Trophoblast cell (in vitro differentiated cells and primary cell): ENCODE results near the gene SCLY.
A peak's percentile ranks its signal among the peaks of the same experiment; 100 is the strongest.

Source experiments
- DNase-seq, 2 donors: peaks; one replicate each; pipeline ENCODE4 v3.0.0-alpha.2; 2016
- H2AFZ ChIP-seq: 2 replicates; pipeline ENCODE4 v1.6.1; 2013; ENCODE audit warnings: low read length, moderate library complexity, mild to moderate bottlenecking; ENCODE audit not compliant: insufficient read depth, poor library complexity
- H2AK5ac ChIP-seq: 2 replicates; pipeline ENCODE4 v1.6.1; 2013; ENCODE audit warnings: mild to moderate bottlenecking, low read length
- H2BK120ac ChIP-seq: 2 replicates; pipeline ENCODE4 v1.6.1; 2013; ENCODE audit warnings: low read length, mild to moderate bottlenecking, moderate library complexity; ENCODE audit not compliant: insufficient read depth, poor library complexity
- H2BK12ac ChIP-seq: 2 replicates; pipeline ENCODE4 v1.6.1; 2013; ENCODE audit warnings: mild to moderate bottlenecking, low read length, moderate library complexity
- H2BK5ac ChIP-seq: 2 replicates; pipeline ENCODE4 v1.6.1; 2013; ENCODE audit warnings: low read length, low read depth, moderate library complexity, mild to moderate bottlenecking; ENCODE audit not compliant: poor library complexity
- H3K14ac ChIP-seq: 2 replicates; pipeline ENCODE4 v1.6.1; 2013; ENCODE audit warnings: mild to moderate bottlenecking, low read length
- H3K18ac ChIP-seq: 2 replicates; pipeline ENCODE4 v1.6.1; 2013; ENCODE audit warnings: mild to moderate bottlenecking, low read length
- H3K23ac ChIP-seq: 2 replicates; pipeline ENCODE4 v1.6.1; 2013; ENCODE audit warnings: low read length
- H3K27ac ChIP-seq: 2 replicates; pipeline ENCODE4 v1.5.1; 2013; ENCODE audit warnings: low read depth, mild to moderate bottlenecking, inconsistent platforms, low read length, moderate library complexity
- H3K27me3 ChIP-seq: 2 replicates; pipeline ENCODE4 v1.6.1; 2013; ENCODE audit warnings: inconsistent platforms, mild to moderate bottlenecking, low read length, moderate library complexity; ENCODE audit not compliant: insufficient read depth
- H3K36me3 ChIP-seq, 2 experiments: 1 replicate in 1 of 2; 2 replicates in 1 of 2; pipeline ENCODE4 v1.6.1; 2013; ENCODE audit warnings: low read length in 2 of 2, mild to moderate bottlenecking in 2 of 2, moderate library complexity in 1 of 2; ENCODE audit not compliant: insufficient read depth in 2 of 2, control insufficient read depth in 1 of 2
- H3K4ac ChIP-seq: 2 replicates; pipeline ENCODE4 v1.6.1; 2013; ENCODE audit warnings: low read depth, mild to moderate bottlenecking, low read length, moderate library complexity
- H3K4me1 ChIP-seq, 2 experiments: 1 replicate in 1 of 2; 2 replicates in 1 of 2; pipeline ENCODE4 v1.6.1; 2013; ENCODE audit warnings: low read length in 2 of 2, mild to moderate bottlenecking in 2 of 2, moderate library complexity in 1 of 2; ENCODE audit not compliant: insufficient read depth in 2 of 2, control insufficient read depth in 1 of 2
- H3K4me2 ChIP-seq: 2 replicates; pipeline ENCODE4 v1.6.1; 2013; ENCODE audit warnings: inconsistent platforms, mild to moderate bottlenecking, low read length, moderate library complexity
- H3K4me3 ChIP-seq: 2 replicates; pipeline ENCODE4 v1.5.1; 2013; ENCODE audit warnings: mild to moderate bottlenecking, low read depth, low read length, inconsistent platforms
- H3K79me1 ChIP-seq: one replicate; pipeline ENCODE4 v1.6.1; 2013; ENCODE audit warnings: low read length
- H3K79me2 ChIP-seq: 2 replicates; pipeline ENCODE4 v1.6.1; 2013; ENCODE audit warnings: low read length, mild to moderate bottlenecking; ENCODE audit not compliant: control insufficient read depth, insufficient read depth, poor library complexity
- H3K9ac ChIP-seq: 2 replicates; pipeline ENCODE4 v1.6.1; 2013; ENCODE audit warnings: mild to moderate bottlenecking, low read length
- H3K9me3 ChIP-seq: 2 replicates; pipeline ENCODE4 v1.6.1; 2013; ENCODE audit warnings: low read depth, mild to moderate bottlenecking, control low read depth, inconsistent platforms, low read length; ENCODE audit not compliant: insufficient read depth
- H4K12ac ChIP-seq: 2 replicates; pipeline ENCODE4 v1.6.1; 2013; ENCODE audit warnings: low read depth, mild to moderate bottlenecking, low read length, moderate library complexity
- H4K8ac ChIP-seq: 2 replicates; pipeline ENCODE4 v1.6.1; 2013; ENCODE audit warnings: low read depth, mild to moderate bottlenecking, low read length, moderate library complexity
- H4K91ac ChIP-seq: one replicate; pipeline ENCODE4 v1.6.1; 2013; ENCODE audit warnings: low read depth, mild to moderate bottlenecking, low read length, moderate library complexity
- WGBS: extraction: QIAGEN DNeasy Blood & Tissue Kit; methylation state at CpG from one replicate; pipeline ENCODE4 v1.1.7; 2013; ENCODE audit warnings: missing lambda C conversion rate; ENCODE audit not compliant: insufficient read length, insufficient coverage; ENCODE audit errors: extremely low coverage; 5-methylcytosine and 5-hydroxymethylcytosine counted together

SCLY gene

DNA sequence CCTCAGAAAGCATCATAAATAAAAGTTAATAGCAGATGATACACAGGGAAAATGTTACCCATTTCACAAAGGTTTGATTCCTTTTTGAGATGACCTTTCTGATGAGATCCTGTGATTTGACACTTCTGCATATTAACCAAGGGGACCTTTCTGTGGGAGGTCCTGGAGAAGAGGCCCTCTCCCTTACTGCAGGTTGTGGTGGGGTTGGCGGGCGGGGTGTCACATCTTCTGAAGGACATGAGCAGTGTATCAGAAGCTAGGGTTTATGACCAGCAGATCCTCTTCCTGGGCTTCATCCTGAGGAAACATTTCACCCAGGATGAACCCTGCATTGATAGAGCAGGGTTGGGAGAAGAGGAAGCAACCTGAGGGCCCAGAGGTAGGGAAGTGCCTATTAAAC, 37.2 kb upstream of the SCLY start:
- no peaks in the 10 kb centered on the region for H3K79me2 ChIP-seq
- no peaks in the 10 kb centered on the region for H3K9me3 ChIP-seq
- H3K23ac ChIP-seq, result no peak overlapping the region
- no peaks in the 10 kb centered on the region for H3K79me1 ChIP-seq
- H3K4me2 ChIP-seq, result no peak overlapping the region
- no peak for DNase-seq
- H3K27ac ChIP-seq, result no peak overlapping the region
- peaks cover 7 to 10% of the 10 kb centered on the region in 2 experiments for H3K36me3 ChIP-seq
- no peak overlapping the region for H4K8ac ChIP-seq
- H3K18ac ChIP-seq, result no peak overlapping the region
- no peak overlapping the region for H2BK120ac ChIP-seq
- H3K27me3 ChIP-seq, result no peaks in the 10 kb centered on the region
- H3K4me3 ChIP-seq, result no peak overlapping the region
- no peak overlapping the region for H4K12ac ChIP-seq
- no peak overlapping the region for H3K9ac ChIP-seq
- no peak overlapping the region for H2BK12ac ChIP-seq
- H2BK5ac ChIP-seq, result no peak overlapping the region
- no peak overlapping the region for H3K4ac ChIP-seq
- H3K4me1 ChIP-seq, result peaks cover 0 to 2% of the 10 kb centered on the region in 2 experiments
- H2AFZ ChIP-seq, result no peak overlapping the region
- no peak overlapping the region for H3K14ac ChIP-seq
- no peak overlapping the region for H2AK5ac ChIP-seq
- no CpG with 5 or more reads among the region's 2 CpGs for WGBS
- H4K91ac ChIP-seq, result no peak overlapping the region

DNA sequence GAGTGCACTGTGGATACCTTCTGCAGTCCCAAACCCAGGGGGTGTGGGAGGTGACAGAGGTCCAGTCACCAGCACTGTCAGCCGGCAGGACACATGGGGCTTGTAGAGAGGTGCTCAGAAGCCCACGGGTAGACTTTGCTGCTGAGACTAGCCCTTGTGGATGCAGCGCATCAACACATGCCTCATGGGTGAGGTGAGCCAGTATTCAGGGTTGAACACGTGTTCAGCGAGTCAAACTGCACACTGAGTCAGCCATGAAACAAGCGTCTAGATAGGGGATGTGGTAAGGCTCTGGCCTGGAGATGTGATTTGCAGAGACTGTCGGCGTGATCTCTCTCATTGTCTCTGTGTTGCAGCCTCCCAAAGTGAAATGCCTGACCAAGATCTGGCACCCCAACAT, 35.8 kb upstream of the SCLY start:
- Histone ChIP-seq H3K9ac (no peak overlapping the region), H4K12ac (no peak overlapping the region), H3K36me3 (peaks cover 8% of the 10 kb centered on the region in 2 experiments), H3K4me2 (no peak overlapping the region), H2BK5ac (no peak overlapping the region), H3K18ac (no peak overlapping the region), H2BK12ac (no peak overlapping the region), H4K91ac (no peak overlapping the region), H3K14ac (no peak overlapping the region), H3K27me3 (no peaks in the 10 kb centered on the region), H3K27ac (no peak overlapping the region), H3K79me1 (no peaks in the 10 kb centered on the region), H3K79me2 (no peaks in the 10 kb centered on the region), H4K8ac (no peak overlapping the region), H2BK120ac (no peak overlapping the region), H2AK5ac (no peak overlapping the region), H3K4me1 (peaks cover 0 to 2% of the 10 kb centered on the region in 2 experiments), H3K4ac (no peak overlapping the region), H3K23ac (no peak overlapping the region), H2AFZ (no peak overlapping the region), H3K4me3 (no peak overlapping the region), H3K9me3 (no peaks in the 10 kb centered on the region)
- DNase-seq, result peak; percentile 16 to 19
- no CpG with 5 or more reads among the region's 8 CpGs for WGBS

GRCh38 chr2:238025741-238026360, 35.0 kb upstream of the SCLY start:
- Histone ChIP-seq H3K4me1 (peaks cover 0 to under 1% of the 10 kb centered on the region in 2 experiments), H3K27ac (no peak overlapping the region), H2BK12ac (no peak overlapping the region), H4K8ac (no peak overlapping the region), H3K4me3 (no peak overlapping the region), H3K14ac (no peak overlapping the region), H4K91ac (no peak overlapping the region), H3K79me2 (no peaks in the 10 kb centered on the region), H3K36me3 (peaks cover 13% of the 10 kb centered on the region in 2 experiments), H3K4ac (no peak overlapping the region), H2AK5ac (no peak overlapping the region), H3K4me2 (no peak overlapping the region), H2AFZ (no peak overlapping the region), H3K9ac (no peak overlapping the region), H2BK5ac (no peak overlapping the region), H4K12ac (no peak overlapping the region), H3K27me3 (no peaks in the 10 kb centered on the region), H3K79me1 (no peaks in the 10 kb centered on the region), H3K9me3 (no peaks in the 10 kb centered on the region), H3K18ac (no peak overlapping the region), H3K23ac (no peak overlapping the region), H2BK120ac (no peak overlapping the region)
- no peak for DNase-seq
- no CpG with 5 or more reads among the region's 9 CpGs for WGBS

DNA sequence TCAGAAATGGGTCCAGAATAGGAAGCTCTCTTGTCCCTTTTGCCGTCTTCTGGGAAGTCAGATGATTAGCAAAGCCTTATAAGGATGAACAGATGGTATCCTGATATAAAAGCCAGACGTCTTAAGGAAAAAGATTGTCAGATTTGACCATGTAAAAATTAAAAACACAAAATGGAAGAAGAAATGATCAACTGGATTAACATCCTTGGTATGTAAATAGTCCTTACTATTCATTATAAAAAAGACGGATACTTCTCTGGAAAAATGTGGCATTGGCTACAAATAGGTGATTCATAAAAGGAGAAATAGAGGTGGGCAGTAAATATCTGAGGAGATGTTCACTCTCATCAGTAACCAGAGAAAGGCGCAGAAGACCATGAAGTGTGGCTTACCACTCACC, 33.7 kb upstream of the SCLY start:
- Histone ChIP-seq H3K9ac (no peak overlapping the region), H3K4me3 (no peak overlapping the region), H3K36me3 (peaks cover 18% of the 10 kb centered on the region in 2 experiments), H4K8ac (no peak overlapping the region), H3K27ac (no peak overlapping the region), H3K27me3 (no peaks in the 10 kb centered on the region), H3K79me1 (no peaks in the 10 kb centered on the region), H3K9me3 (no peaks in the 10 kb centered on the region), H4K12ac (no peak overlapping the region), H3K79me2 (no peaks in the 10 kb centered on the region), H3K23ac (no peak overlapping the region), H2BK120ac (no peak overlapping the region), H3K18ac (no peak overlapping the region), H3K4me1 (no peaks in the 10 kb centered on the region), H3K4me2 (no peak overlapping the region), H4K91ac (no peak overlapping the region), H3K14ac (no peak overlapping the region), H2BK5ac (no peak overlapping the region), H2BK12ac (no peak overlapping the region), H2AK5ac (no peak overlapping the region), H3K4ac (no peak overlapping the region), H2AFZ (no peak overlapping the region)
- WGBS, result no CpG with 5 or more reads among the region's 4 CpGs
- DNase-seq, result no peak
